H9 (cell line): ENCODE measurements around the gene CD200. TPM values are rescaled to one million over a fixed set of nuclear protein-coding genes. Genes with fewer than 3 reads are reported as not detected.

Experiments
- DNase-seq: peaks from one replicate; pipeline ENCODE4 v3.0.0-alpha.2; 2017
- H2AFZ ChIP-seq: one replicate; pipeline ENCODE4 v1.6.1; 2013; ENCODE audit warnings: mild to moderate bottlenecking, low read length, control low read depth, moderate library complexity
- H2AK5ac ChIP-seq: 2 replicates; pipeline ENCODE4 v1.6.1; 2013; ENCODE audit warnings: low read length, control low read depth, mixed read lengths; ENCODE audit not compliant: insufficient read length
- H2BK120ac ChIP-seq: one replicate; pipeline ENCODE4 v1.6.1; 2013; ENCODE audit warnings: low read depth, mild to moderate bottlenecking, low read length, control low read depth, inconsistent platforms; ENCODE audit not compliant: poor library complexity, severe bottlenecking
- H2BK12ac ChIP-seq: 2 replicates; pipeline ENCODE4 v1.6.1; 2013; ENCODE audit warnings: low read length, control low read depth, mixed read lengths, low read depth; ENCODE audit not compliant: insufficient read length
- H2BK15ac ChIP-seq: 2 replicates; pipeline ENCODE4 v1.6.1; 2013; ENCODE audit warnings: low read depth, low read length, control low read depth
- H2BK20ac ChIP-seq: one replicate; pipeline ENCODE4 v1.6.1; 2013; ENCODE audit warnings: low read depth, mild to moderate bottlenecking, low read length, control low read depth, inconsistent platforms; ENCODE audit not compliant: poor library complexity, severe bottlenecking
- H2BK5ac ChIP-seq: 2 replicates; pipeline ENCODE4 v1.6.1; 2013; ENCODE audit warnings: low read length, control low read depth, mixed read lengths; ENCODE audit not compliant: insufficient read length
- H3K14ac ChIP-seq: 2 replicates; pipeline ENCODE4 v1.6.1; 2013; ENCODE audit warnings: low read length, control low read depth; ENCODE audit not compliant: insufficient read depth
- H3K18ac ChIP-seq: 2 replicates; pipeline ENCODE4 v1.6.1; 2013; ENCODE audit warnings: low read depth, mild to moderate bottlenecking, mixed read lengths, low read length, control low read depth; ENCODE audit not compliant: insufficient read length
- H3K23ac ChIP-seq: 2 replicates; pipeline ENCODE4 v1.6.1; 2013; ENCODE audit warnings: low read length, control low read depth, mixed read lengths, low read depth; ENCODE audit not compliant: insufficient read length
- H3K23me2 ChIP-seq: 2 replicates; pipeline ENCODE4 v1.6.1; 2013; ENCODE audit warnings: low read depth, mild to moderate bottlenecking, mixed read lengths, low read length, control low read depth; ENCODE audit not compliant: insufficient read length, poor library complexity, severe bottlenecking
- H3K27ac ChIP-seq: 2 replicates; pipeline ENCODE4 v1.5.1; 2013; ENCODE audit warnings: low read length, control low read depth, mixed read lengths, low read depth; ENCODE audit not compliant: insufficient read length
- H3K27me3 ChIP-seq: 2 replicates; pipeline ENCODE4 v1.6.1; 2013; ENCODE audit warnings: low read length, control low read depth, inconsistent platforms; ENCODE audit not compliant: insufficient read depth
- H3K4ac ChIP-seq: 2 replicates; pipeline ENCODE4 v1.6.1; 2013; ENCODE audit warnings: low read depth, mild to moderate bottlenecking, control low read depth, inconsistent platforms, low read length, moderate library complexity
- H3K4me1 ChIP-seq: 2 replicates; pipeline ENCODE4 v1.6.1; 2013; ENCODE audit warnings: low read length, control low read depth, inconsistent platforms; ENCODE audit not compliant: insufficient read depth
- H3K4me2 ChIP-seq: 2 replicates; pipeline ENCODE4 v1.6.1; 2013; ENCODE audit warnings: low read length, control low read depth, mixed read lengths; ENCODE audit not compliant: insufficient read length, insufficient read depth
- H3K56ac ChIP-seq: 2 replicates; pipeline ENCODE4 v1.6.1; 2013; ENCODE audit warnings: low read depth, mild to moderate bottlenecking, mixed read lengths, low read length, control low read depth; ENCODE audit not compliant: insufficient read length
- H3K79me1 ChIP-seq: 2 replicates; pipeline ENCODE4 v1.6.1; 2013; ENCODE audit warnings: low read depth, mild to moderate bottlenecking, moderate library complexity, low read length, control low read depth, inconsistent platforms; ENCODE audit not compliant: insufficient read depth, poor library complexity, severe bottlenecking
- H3K79me2 ChIP-seq: 2 replicates; pipeline ENCODE4 v1.6.1; 2013; ENCODE audit warnings: low read length, control low read depth, inconsistent platforms; ENCODE audit not compliant: insufficient read depth
- H3K9ac ChIP-seq: 2 replicates; pipeline ENCODE4 v1.6.1; 2013; ENCODE audit warnings: low read length, control low read depth, mixed read lengths; ENCODE audit not compliant: insufficient read length; ENCODE audit errors: extremely low read depth
- H3K9me3 ChIP-seq: one replicate; pipeline ENCODE4 v1.6.1; 2013; ENCODE audit warnings: low read depth, low read length, inconsistent platforms; ENCODE audit not compliant: control insufficient read depth
- H3T11ph ChIP-seq: one replicate; pipeline ENCODE4 v1.6.1; 2013; ENCODE audit warnings: mild to moderate bottlenecking, low read length, control low read depth, inconsistent platforms
- H4K20me1 ChIP-seq: one replicate; pipeline ENCODE4 v1.6.1; 2013; ENCODE audit not compliant: control insufficient read depth, insufficient read length, insufficient read depth
- H4K5ac ChIP-seq: 2 replicates; pipeline ENCODE4 v1.6.1; 2013; ENCODE audit warnings: low read depth, mild to moderate bottlenecking, mixed read lengths, low read length, control low read depth; ENCODE audit not compliant: insufficient read length
- H4K8ac ChIP-seq: replicated peaks from 2 replicates; pipeline ENCODE4 v1.6.1; 2013; ENCODE audit warnings: low read length, control low read depth, mixed read lengths, low read depth; ENCODE audit not compliant: insufficient read length
- H4K91ac ChIP-seq: 2 replicates; pipeline ENCODE4 v1.6.1; 2013; ENCODE audit warnings: low read depth, mild to moderate bottlenecking, moderate library complexity, mixed read lengths, low read length, control low read depth; ENCODE audit not compliant: insufficient read length
- H3K27ac Mint-ChIP-seq, 3 experiments: 2 replicates in 2 of 3; 3 replicates in 1 of 3; pipeline ENCODE4 v1.8.0; 2020 to 2021; ENCODE audit warnings: mixed read lengths in 3 of 3, mild to moderate bottlenecking in 1 of 3, moderate library complexity in 1 of 3
- H3K27me3 Mint-ChIP-seq: 2 replicates; pipeline ENCODE4 v1.8.0; 2021; ENCODE audit warnings: low read depth, mild to moderate bottlenecking, moderate library complexity, mixed read lengths
- H3K36me3 Mint-ChIP-seq, 3 experiments: 2 replicates in 2 of 3; 3 replicates in 1 of 3; pipeline ENCODE4 v1.8.0; 2020 to 2021; ENCODE audit warnings: low read depth in 3 of 3, mixed read lengths in 3 of 3; ENCODE audit not compliant: insufficient read depth in 1 of 3
- H3K4me1 Mint-ChIP-seq, 2 experiments: 2 replicates each; pipeline ENCODE4 v1.8.0; 2020; ENCODE audit warnings: mixed read lengths in 2 of 2
- H3K4me3 Mint-ChIP-seq, 2 experiments: 2 replicates in 1 of 2; 3 replicates in 1 of 2; pipeline ENCODE4 v1.8.0; 2020 to 2021; ENCODE audit warnings: mild to moderate bottlenecking in 2 of 2, mixed read lengths in 2 of 2, moderate library complexity in 1 of 2
- H3K9me3 Mint-ChIP-seq, 2 experiments: 2 replicates in 1 of 2; 3 replicates in 1 of 2; pipeline ENCODE4 v1.8.0; 2020; ENCODE audit warnings: mild to moderate bottlenecking in 2 of 2, mixed read lengths in 2 of 2, moderate library complexity in 1 of 2
- CTCF ChIP-seq: fragments of 200-600 bp; sonication (generic); conservative IDR thresholded peaks from 3 replicates; pipeline ENCODE4 v1.8.0; 2021; ENCODE audit warnings: antibody characterized with exemption, mild to moderate bottlenecking
- WGBS: extraction: QIAGEN DNeasy Blood & Tissue Kit; methylation state at CpG from one replicate; pipeline ENCODE4 v1.1.7; 2013; ENCODE audit warnings: missing lambda C conversion rate, low lambda C conversion rate, mixed read lengths; ENCODE audit not compliant: insufficient read length; ENCODE audit errors: extremely low coverage; 5-methylcytosine and 5-hydroxymethylcytosine counted together
- total RNA-seq: library from RNA; stranded (reverse); gene quantifications from 2 replicates; pipeline ENCODE4 v1.2.1, GENCODE V29; 2021

CD200 gene
- total RNA-seq, 1 experiment from 2014 or later: 51.6 TPM

- no peaks in the 10 kb centered on the region; a peak in 1 of 5 replicates for H3K9me3 Mint-ChIP-seq
- Histone ChIP-seq H3K4me2 (no peak overlapping the region), H2BK20ac (no peak overlapping the region)
Measured at GRCh38 chr3:112376241-112376911, 43.4 kb downstream of the CD200 start.

More at GRCh38 chr3:112376241-112376911, 43.4 kb downstream of the CD200 start:
- Histone ChIP-seq H3K4me1 (peaks cover 5% of the 10 kb centered on the region), H3K9ac (no peak overlapping the region), H3K9me3 (no peaks in the 10 kb centered on the region), H2BK5ac (no peak overlapping the region), H2AK5ac (no peak overlapping the region), H3K23ac (no peak overlapping the region), H2AFZ (no peak overlapping the region), H4K91ac (no peak overlapping the region), H3K18ac (no peak overlapping the region), H2BK12ac (no peak overlapping the region), H3K79me1 (no peaks in the 10 kb centered on the region), H4K5ac (no peak overlapping the region), H3K79me2 (no peaks in the 10 kb centered on the region), H3K27ac (no peak overlapping the region), H2BK15ac (no peak overlapping the region), H2BK120ac (no peak overlapping the region), H3K14ac (no peak overlapping the region), H3K27me3 (no peaks in the 10 kb centered on the region), H4K8ac (no peak overlapping the region), H3K56ac (no peak overlapping the region), H3T11ph (no peak overlapping the region), H3K23me2 (no peaks in the 10 kb centered on the region), H4K20me1 (no peaks in the 10 kb centered on the region), H3K4ac (no peak overlapping the region)
- WGBS: no CpG with 5 or more reads among the region's 5 CpGs
- TF ChIP-seq CTCF: no peak
- Mint-ChIP-seq H3K4me3 (no peak overlapping the region), H3K4me1 (peaks cover 21 to 23% of the 10 kb centered on the region in 2 experiments), H3K36me3 (no peaks in the 10 kb centered on the region; a peak in 2 of 7 replicates), H3K27me3 (no peaks in the 10 kb centered on the region), H3K27ac (no peak overlapping the region)
- DNase-seq: no peak
